ENCODE measurements around the gene ZNF592.

GRCh38 chr15:84752700-84753099, 4.3 kb downstream of the ZNF592 start:
- TF ChIP-seq CTCF (IDR thresholded peaks at IDR 0.05) (no peak), ZFX (IDR thresholded peaks at IDR 0.05; ENCODE audit: borderline replicate concordance) (no peak)
